NCI-H2107 (cell line): ENCODE data around the gene SMIM1.
"Not testable (repeated sequence)": the region's sequence is repeated elsewhere in the genome, so short reads cannot be mapped to it uniquely, and the experiment has no call there.

Experiments used
- DNase-seq: peaks from one replicate; lab custom pipeline; 2025; lab: John Stamatoyannopoulos, UW

Gene SMIM1

GRCh38 chr1:3796215-3797061, 23.9 kb downstream of the SMIM1 start, which contains the start of gene LRRC47:
LRRC47 (minus strand) TSS chr1:3796498; CDS start chr1:3796476, 22 bp downstream.
- DNase-seq, result no peak

GRCh38 chr1:3799976-3800685, 27.6 kb downstream of the SMIM1 start:
- DNase-seq, result no peak

- not testable (repeated sequence) for DNase-seq
These were observed 28.2 kb downstream of the SMIM1 start for GRCh38 chr1:3800795-3801194.

- DNase-seq, result no peak
These were observed 31.5 kb downstream of the SMIM1 start for GRCh38 chr1:3803905-3804626.

GRCh38 chr1:3804627-3804944, 32.0 kb downstream of the SMIM1 start:
- not testable (repeated sequence) for DNase-seq

- DNase-seq, result no peak
These were observed 32.5 kb downstream of the SMIM1 start for GRCh38 chr1:3805038-3805437.

- DNase-seq, result no peak
These were observed 35.2 kb downstream of the SMIM1 start for GRCh38 chr1:3807769-3808168.

- no peak for DNase-seq
These were observed 37.1 kb downstream of the SMIM1 start for GRCh38 chr1:3809680-3810079.

- DNase-seq, result not testable (repeated sequence)
These were observed 37.7 kb downstream of the SMIM1 start for GRCh38 chr1:3810149-3810761.

GRCh38 chr1:3811595-3811911, 39.0 kb downstream of the SMIM1 start:
- DNase-seq, result no peak

- no peak for DNase-seq
These were observed 41.5 kb downstream of the SMIM1 start for GRCh38 chr1:3814065-3814464.

- no peak for DNase-seq
These were observed 42.4 kb downstream of the SMIM1 start for GRCh38 chr1:3814771-3815561.

GRCh38 chr1:3816331-3817137, 44.0 kb downstream of the SMIM1 start:
- no peak for DNase-seq

GRCh38 chr1:3817138-3817740, 44.7 kb downstream of the SMIM1 start:
- no peak for DNase-seq

- DNase-seq, result no peak
These were observed 45.5 kb downstream of the SMIM1 start for GRCh38 chr1:3817821-3818597.

GRCh38 chr1:3819771-3820200, 47.2 kb downstream of the SMIM1 start:
- no peak for DNase-seq

GRCh38 chr1:3820316-3820715, 47.8 kb downstream of the SMIM1 start:
- no peak for DNase-seq

GRCh38 chr1:3821004-3821403, 48.5 kb downstream of the SMIM1 start:
- DNase-seq, result no peak

GRCh38 chr1:3821447-3821846, 48.9 kb downstream of the SMIM1 start:
- DNase-seq, result no peak
